Measurements from ENCODE around the gene PAOX. TPM values are rescaled to one million over a fixed set of nuclear protein-coding genes. Genes with fewer than 3 reads are reported as not detected.
"Not testable (repeated sequence)": the region's sequence is repeated elsewhere in the genome, so short reads cannot be mapped to it uniquely, and the experiment has no call there.

Gene PAOX
- polyA plus RNA-seq, 2 donors = 11.5 to 16.1 TPM

DNA sequence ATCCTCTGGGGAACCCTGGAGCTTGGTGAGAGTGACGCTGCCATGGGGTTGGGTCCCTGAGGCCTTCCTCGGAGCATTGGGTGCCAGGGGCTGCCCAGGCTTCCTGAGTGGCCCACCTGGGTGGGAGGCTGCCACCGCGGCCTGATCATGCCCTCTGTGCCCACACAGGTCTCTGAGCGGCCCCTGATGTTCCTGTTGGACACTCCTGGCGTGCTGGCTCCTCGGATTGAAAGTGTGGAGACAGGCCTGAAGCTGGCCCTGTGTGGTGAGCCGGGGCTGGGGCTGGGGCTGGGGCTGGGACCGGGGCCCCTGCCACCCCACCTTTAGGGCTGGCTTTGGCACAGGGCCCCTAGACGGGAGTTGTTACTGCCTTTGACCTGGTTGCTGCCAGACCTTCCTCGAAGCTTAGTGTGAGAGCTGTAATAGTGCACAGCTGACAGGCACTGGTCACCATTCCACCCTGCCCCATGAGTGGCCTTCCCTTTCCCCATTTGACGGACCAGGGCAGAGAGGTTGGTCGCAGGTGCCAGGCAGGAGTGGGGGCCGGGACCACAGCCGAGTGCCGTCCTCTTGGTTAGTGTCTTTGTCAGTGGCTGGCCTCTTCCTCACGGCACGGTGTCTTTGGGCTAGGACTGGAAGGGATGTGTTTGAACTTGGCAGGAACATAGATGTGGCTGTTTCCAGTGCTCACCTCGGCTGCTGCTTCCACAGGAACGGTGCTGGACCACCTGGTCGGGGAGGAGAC is 23.1 kb downstream of the PAOX start:
- Histone ChIP-seq H3K27me3 (ENCODE audit: control insufficient read depth in 1 of 2, insufficient read depth in 2 of 2, low read length in 2 of 2) (no peaks in the 10 kb centered on the region), H3K36me3 (ENCODE audit: control insufficient read depth in 2 of 2, insufficient read depth in 2 of 2, low read length in 1 of 2) (peaks cover 14 to 40% of the 10 kb centered on the region in 2 donors), H3K4me1 (ENCODE audit: control insufficient read depth in 2 of 2, insufficient read depth in 2 of 2, low read length in 1 of 2) (no peaks in the 10 kb centered on the region), H3K9me3 (ENCODE audit: control insufficient read depth in 2 of 2, insufficient read depth in 1 of 2, low read depth in 1 of 2, low read length in 1 of 2) (no peaks in the 10 kb centered on the region), H3K27ac (ENCODE audit: low read depth in 2 of 2, low read length in 1 of 2) (no peak overlapping the region), H3K4me3 (ENCODE audit: low read depth in 1 of 2, low read length in 2 of 2) (no peak overlapping the region)
- 97% methylated on average over 21 of the region's 21 CpGs for WGBS, 2 donors

DNA sequence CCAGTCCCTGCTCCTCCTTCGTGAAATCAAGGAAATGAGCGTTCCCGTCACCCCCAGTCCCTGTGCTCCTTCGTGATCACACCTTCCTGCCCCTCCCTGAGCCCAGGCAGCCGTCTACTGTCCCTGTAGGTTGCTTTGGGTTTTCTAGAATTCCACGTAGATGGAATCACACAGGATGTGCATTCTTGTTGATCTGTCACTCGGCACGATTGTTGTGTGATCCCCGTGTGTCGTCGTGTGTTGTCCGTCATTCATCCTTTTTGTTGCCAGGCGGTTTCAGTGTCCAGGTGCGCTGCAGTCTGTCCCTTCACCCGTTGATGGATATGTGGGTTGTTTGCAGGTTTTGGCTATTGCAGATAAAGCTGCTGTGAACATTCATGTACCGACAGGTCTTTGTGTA is 24.3 kb downstream of the PAOX start:
- no peaks in the 10 kb centered on the region for H3K27me3 ChIP-seq (ENCODE audit: control insufficient read depth in 1 of 2, insufficient read depth in 2 of 2, low read length in 2 of 2)

DNA sequence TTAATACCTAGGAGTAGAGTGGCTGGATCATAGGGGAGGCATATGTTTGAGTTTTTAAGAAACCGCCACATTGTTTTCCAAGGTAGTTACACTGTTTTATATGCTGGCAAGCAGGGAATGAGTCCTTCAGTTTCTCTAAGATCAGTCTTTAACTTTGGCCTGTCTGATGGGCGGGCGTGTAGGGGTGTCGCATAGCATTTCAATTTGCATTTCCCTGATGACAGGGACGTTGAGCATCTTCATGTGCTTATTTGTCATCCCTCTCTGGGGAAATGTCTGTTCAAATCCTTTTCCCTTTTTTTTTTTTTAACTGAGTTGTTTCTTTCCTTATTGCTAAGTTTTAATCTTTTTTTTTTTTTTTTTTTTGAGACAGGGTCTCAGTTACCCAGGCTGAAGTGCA is 24.7 kb downstream of the PAOX start:
- Histone ChIP-seq H3K9me3 (ENCODE audit: control insufficient read depth in 2 of 2, insufficient read depth in 1 of 2, low read depth in 1 of 2, low read length in 1 of 2) (no peaks in the 10 kb centered on the region), H3K36me3 (ENCODE audit: control insufficient read depth in 2 of 2, insufficient read depth in 2 of 2, low read length in 1 of 2) (peaks cover 8 to 36% of the 10 kb centered on the region in 2 donors), H3K4me1 (ENCODE audit: control insufficient read depth in 2 of 2, insufficient read depth in 2 of 2, low read length in 1 of 2) (no peaks in the 10 kb centered on the region), H3K27ac (ENCODE audit: low read depth in 2 of 2, low read length in 1 of 2) (no peak overlapping the region), H3K27me3 (ENCODE audit: control insufficient read depth in 1 of 2, insufficient read depth in 2 of 2, low read length in 2 of 2) (no peaks in the 10 kb centered on the region), H3K4me3 (ENCODE audit: low read depth in 1 of 2, low read length in 2 of 2) (no peak overlapping the region)
- WGBS, 2 donors = 94% methylated on average over 5 of the region's 5 CpGs

More for the DNA sequence above, 24.3 kb downstream of the PAOX start:
- H3K4me3 ChIP-seq (ENCODE audit: low read depth in 1 of 2, low read length in 2 of 2) = no peak overlapping the region
- no peak overlapping the region for H3K27ac ChIP-seq (ENCODE audit: low read depth in 2 of 2, low read length in 1 of 2)
- peaks cover 12 to 40% of the 10 kb centered on the region in 2 donors for H3K36me3 ChIP-seq (ENCODE audit: control insufficient read depth in 2 of 2, insufficient read depth in 2 of 2, low read length in 1 of 2)
- no peaks in the 10 kb centered on the region for H3K9me3 ChIP-seq (ENCODE audit: control insufficient read depth in 2 of 2, insufficient read depth in 1 of 2, low read depth in 1 of 2, low read length in 1 of 2)
- 83 to 86% methylated on average over 16 of the region's 16 CpGs for WGBS, 2 donors
- H3K4me1 ChIP-seq (ENCODE audit: control insufficient read depth in 2 of 2, insufficient read depth in 2 of 2, low read length in 1 of 2) = no peaks in the 10 kb centered on the region

DNA sequence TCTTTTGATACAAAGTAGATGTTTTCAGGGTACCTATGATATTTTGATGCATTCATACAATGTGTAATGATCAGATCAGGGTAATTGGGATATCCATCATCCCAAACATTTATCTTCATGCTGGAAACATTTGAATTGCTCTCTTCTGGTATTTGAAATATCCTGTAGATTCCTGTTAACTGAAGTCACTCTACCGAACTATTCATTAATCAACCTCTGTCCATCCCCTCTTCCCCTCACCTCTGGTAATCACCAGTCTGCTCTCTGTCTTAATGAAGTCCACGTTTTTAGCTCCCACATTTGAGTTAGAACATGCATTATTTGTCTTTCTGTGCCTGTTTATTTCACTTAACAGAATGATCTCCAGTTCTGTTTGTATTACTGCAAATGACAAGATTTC is 26.2 kb downstream of the PAOX start:
- H3K4me1 ChIP-seq (ENCODE audit: control insufficient read depth in 2 of 2, insufficient read depth in 2 of 2, low read length in 1 of 2) = no peaks in the 10 kb centered on the region

DNA sequence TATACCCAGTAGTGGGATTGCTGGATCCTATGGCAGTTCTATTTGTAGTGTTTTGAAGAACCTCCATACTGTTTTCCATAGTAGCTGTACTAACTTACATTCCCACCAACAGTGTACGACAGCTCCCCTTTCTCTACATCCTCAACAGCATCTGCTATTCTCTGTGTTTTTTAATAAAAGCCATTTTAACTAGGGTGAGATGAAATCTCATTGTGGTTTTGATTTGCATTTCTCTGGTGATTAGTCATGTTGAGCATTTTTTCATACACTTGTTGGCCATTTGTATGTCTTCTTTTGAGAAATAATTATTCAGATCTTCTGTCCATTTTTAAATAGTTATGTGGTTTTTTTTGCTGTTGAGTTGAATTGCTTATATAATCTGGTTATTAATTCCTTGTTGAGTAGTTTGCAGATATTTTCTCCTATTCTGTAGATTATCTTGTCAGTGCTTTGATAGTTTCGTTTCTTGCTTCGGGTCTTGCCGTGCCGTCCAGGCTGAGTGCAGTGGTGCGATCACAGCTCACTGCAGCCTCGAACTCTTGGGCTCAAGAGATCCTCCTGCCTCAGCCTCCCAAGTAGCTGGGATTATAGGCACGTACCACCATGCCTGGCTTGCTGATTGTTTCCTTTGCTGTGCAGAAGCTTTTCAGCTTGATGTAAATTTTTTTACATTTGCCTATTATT is 26.9 kb downstream of the PAOX start:
- H3K27ac ChIP-seq (ENCODE audit: low read depth in 2 of 2, low read length in 1 of 2) = no peak overlapping the region
- WGBS, 2 donors = 86 to 90% methylated on average over 8 of the region's 8 CpGs
- H3K27me3 ChIP-seq (ENCODE audit: control insufficient read depth in 1 of 2, insufficient read depth in 2 of 2, low read length in 2 of 2) = no peaks in the 10 kb centered on the region
- H3K4me1 ChIP-seq (ENCODE audit: control insufficient read depth in 2 of 2, insufficient read depth in 2 of 2, low read length in 1 of 2) = no peaks in the 10 kb centered on the region
- no peaks in the 10 kb centered on the region for H3K9me3 ChIP-seq (ENCODE audit: control insufficient read depth in 2 of 2, insufficient read depth in 1 of 2, low read depth in 1 of 2, low read length in 1 of 2)
- H3K36me3 ChIP-seq (ENCODE audit: control insufficient read depth in 2 of 2, insufficient read depth in 2 of 2, low read length in 1 of 2) = peaks cover 6 to 24% of the 10 kb centered on the region in 2 donors
- H3K4me3 ChIP-seq (ENCODE audit: low read depth in 1 of 2, low read length in 2 of 2) = no peak overlapping the region

More for the DNA sequence above, 26.2 kb downstream of the PAOX start:
- Histone ChIP-seq H3K4me3 (ENCODE audit: low read depth in 1 of 2, low read length in 2 of 2) (no peak overlapping the region), H3K27ac (ENCODE audit: low read depth in 2 of 2, low read length in 1 of 2) (no peak overlapping the region), H3K9me3 (ENCODE audit: control insufficient read depth in 2 of 2, insufficient read depth in 1 of 2, low read depth in 1 of 2, low read length in 1 of 2) (no peaks in the 10 kb centered on the region), H3K27me3 (ENCODE audit: control insufficient read depth in 1 of 2, insufficient read depth in 2 of 2, low read length in 2 of 2) (no peaks in the 10 kb centered on the region), H3K36me3 (ENCODE audit: control insufficient read depth in 2 of 2, insufficient read depth in 2 of 2, low read length in 1 of 2) (peaks cover 8 to 25% of the 10 kb centered on the region in 2 donors)
- WGBS, 2 donors = 43 to 48% methylated on average over 2 of the region's 2 CpGs

DNA sequence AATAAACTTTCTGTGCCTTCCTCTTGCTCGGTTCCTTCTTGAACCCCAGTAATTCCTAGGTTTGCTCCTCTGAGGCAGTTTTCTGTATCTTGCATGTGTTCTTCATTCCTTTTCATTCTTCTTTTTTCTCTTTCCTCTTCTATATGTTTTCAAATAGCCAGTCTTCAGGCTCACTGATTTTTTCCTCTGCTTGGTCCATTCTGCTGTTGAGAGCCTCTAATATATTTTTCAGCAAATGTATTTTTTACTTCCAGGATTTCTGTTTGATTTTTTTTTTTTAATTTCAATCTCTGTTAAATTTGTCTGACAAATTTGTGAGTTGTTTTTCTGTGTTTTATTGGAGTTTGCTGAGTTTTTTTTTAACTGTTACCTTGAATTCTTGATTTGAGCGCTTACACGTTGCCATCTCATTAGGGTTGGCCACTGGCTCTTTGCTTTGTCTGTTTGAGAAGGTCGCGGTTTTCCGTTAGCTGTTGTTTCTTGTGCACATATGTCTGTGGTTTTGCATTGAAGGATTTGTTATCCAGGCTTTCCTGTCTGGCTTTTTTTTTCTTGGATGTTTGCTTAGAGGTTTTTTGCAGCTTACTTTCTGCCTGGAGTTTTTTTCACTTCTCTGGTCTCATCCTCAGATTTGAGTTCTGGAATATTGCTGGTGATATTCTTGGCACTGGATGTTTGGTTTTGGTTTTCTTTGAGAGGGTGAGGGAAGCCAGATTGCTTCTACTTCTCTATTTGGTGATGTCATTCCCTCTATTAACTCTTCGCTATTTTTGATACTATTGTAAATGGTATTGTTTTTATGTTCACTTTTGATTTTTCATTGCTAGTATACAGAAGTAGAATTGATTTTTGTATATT is 32.7 kb downstream of the PAOX start:
- Histone ChIP-seq H3K27me3 (ENCODE audit: control insufficient read depth in 1 of 2, insufficient read depth in 2 of 2, low read length in 2 of 2) (no peaks in the 10 kb centered on the region), H3K27ac (ENCODE audit: low read depth in 2 of 2, low read length in 1 of 2) (no peak overlapping the region), H3K36me3 (ENCODE audit: control insufficient read depth in 2 of 2, insufficient read depth in 2 of 2, low read length in 1 of 2) (peaks cover 0 to 6% of the 10 kb centered on the region in 2 donors), H3K4me3 (ENCODE audit: low read depth in 1 of 2, low read length in 2 of 2) (no peak overlapping the region), H3K4me1 (ENCODE audit: control insufficient read depth in 2 of 2, insufficient read depth in 2 of 2, low read length in 1 of 2) (no peaks in the 10 kb centered on the region), H3K9me3 (ENCODE audit: control insufficient read depth in 2 of 2, insufficient read depth in 1 of 2, low read depth in 1 of 2, low read length in 1 of 2) (no peaks in the 10 kb centered on the region)
- 97% methylated on average over 7 of the region's 7 CpGs for WGBS, 2 donors

DNA sequence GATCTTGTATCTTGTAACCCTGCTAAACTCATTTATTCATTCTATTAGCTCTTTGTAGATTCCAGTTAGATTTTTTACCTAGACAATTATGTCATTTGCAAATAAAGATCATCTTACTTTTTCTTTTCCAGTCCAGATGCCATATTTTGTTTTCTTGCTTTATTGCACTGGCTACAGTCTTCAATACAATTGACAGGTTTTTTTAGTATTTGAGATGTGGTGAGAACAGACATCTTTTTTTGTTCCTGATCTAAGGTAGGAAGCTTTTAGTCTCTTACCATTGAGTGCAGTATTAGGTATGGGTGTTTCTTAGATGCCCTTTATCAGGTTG is 33.3 kb downstream of the PAOX start:
- no peaks in the 10 kb centered on the region for H3K9me3 ChIP-seq (ENCODE audit: control insufficient read depth in 2 of 2, insufficient read depth in 1 of 2, low read depth in 1 of 2, low read length in 1 of 2)
- no peak overlapping the region for H3K4me3 ChIP-seq (ENCODE audit: low read depth in 1 of 2, low read length in 2 of 2)
- peaks cover 0 to 6% of the 10 kb centered on the region in 2 donors for H3K36me3 ChIP-seq (ENCODE audit: control insufficient read depth in 2 of 2, insufficient read depth in 2 of 2, low read length in 1 of 2)
- no peaks in the 10 kb centered on the region for H3K4me1 ChIP-seq (ENCODE audit: control insufficient read depth in 2 of 2, insufficient read depth in 2 of 2, low read length in 1 of 2)
- no peak overlapping the region for H3K27ac ChIP-seq (ENCODE audit: low read depth in 2 of 2, low read length in 1 of 2)
- H3K27me3 ChIP-seq (ENCODE audit: control insufficient read depth in 1 of 2, insufficient read depth in 2 of 2, low read length in 2 of 2) = no peaks in the 10 kb centered on the region

DNA sequence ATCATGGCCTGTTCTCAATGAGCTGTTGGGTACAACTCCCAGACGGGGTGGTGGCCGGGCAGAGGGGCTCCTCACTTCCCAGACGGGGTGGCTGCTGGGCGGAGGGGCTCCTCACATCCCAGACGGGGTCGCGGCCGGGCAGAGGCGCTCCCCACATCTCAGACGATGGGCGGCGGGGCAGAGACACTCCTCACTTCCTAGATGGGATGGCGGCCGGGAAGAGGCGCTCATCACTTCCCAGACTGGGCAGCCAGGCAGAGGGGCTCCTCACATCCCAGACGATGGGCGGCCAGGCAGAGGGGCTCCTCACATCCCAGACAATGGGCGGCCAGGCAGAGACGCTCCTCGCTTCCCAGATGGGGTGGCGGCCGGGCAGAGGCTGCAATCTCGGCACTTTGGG is 35.3 kb downstream of the PAOX start:
- peaks cover 0 to 15% of the 10 kb centered on the region in 2 donors for H3K36me3 ChIP-seq (ENCODE audit: control insufficient read depth in 2 of 2, insufficient read depth in 2 of 2, low read length in 1 of 2)
- not testable (repeated sequence) for H3K9me3 ChIP-seq (ENCODE audit: control insufficient read depth in 2 of 2, insufficient read depth in 1 of 2, low read depth in 1 of 2, low read length in 1 of 2); H3K27me3 ChIP-seq (ENCODE audit: control insufficient read depth in 1 of 2, insufficient read depth in 2 of 2, low read length in 2 of 2); H3K4me3 ChIP-seq (ENCODE audit: low read depth in 1 of 2, low read length in 2 of 2); H3K4me1 ChIP-seq (ENCODE audit: control insufficient read depth in 2 of 2, insufficient read depth in 2 of 2, low read length in 1 of 2); H3K27ac ChIP-seq (ENCODE audit: low read depth in 2 of 2, low read length in 1 of 2)
- WGBS, 2 donors = 98% methylated on average over 17 to 22 of the region's 23 CpGs

DNA sequence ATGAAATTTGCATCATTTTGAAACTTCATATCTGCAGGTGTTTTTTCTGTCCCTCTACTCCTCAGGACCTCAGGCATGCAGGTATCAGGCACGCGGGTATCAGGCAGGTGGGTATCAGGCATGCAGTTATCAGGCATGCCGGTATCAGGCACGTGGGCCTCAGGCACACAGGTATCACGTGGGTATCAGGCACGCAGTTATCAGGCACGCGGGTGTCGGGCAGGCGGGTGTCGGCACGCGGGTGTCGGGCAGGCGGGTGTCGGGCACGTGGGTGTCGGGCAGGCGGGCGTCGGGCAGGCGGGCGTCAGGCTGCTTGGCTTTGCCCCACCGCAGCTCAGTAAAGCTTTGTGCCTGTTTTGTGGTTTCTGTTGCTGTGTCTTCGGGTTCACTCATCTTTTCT is 36.7 kb downstream of the PAOX start:
- peaks cover 0 to 28% of the 10 kb centered on the region in 2 donors for H3K36me3 ChIP-seq (ENCODE audit: control insufficient read depth in 2 of 2, insufficient read depth in 2 of 2, low read length in 1 of 2)
- H3K4me1 ChIP-seq (ENCODE audit: control insufficient read depth in 2 of 2, insufficient read depth in 2 of 2, low read length in 1 of 2) = no peaks in the 10 kb centered on the region
- no peaks in the 10 kb centered on the region for H3K9me3 ChIP-seq (ENCODE audit: control insufficient read depth in 2 of 2, insufficient read depth in 1 of 2, low read depth in 1 of 2, low read length in 1 of 2)
- H3K27me3 ChIP-seq (ENCODE audit: control insufficient read depth in 1 of 2, insufficient read depth in 2 of 2, low read length in 2 of 2) = no peaks in the 10 kb centered on the region
- 91 to 96% methylated on average over 25 of the region's 25 CpGs for WGBS, 2 donors
- H3K4me3 ChIP-seq (ENCODE audit: low read depth in 1 of 2, low read length in 2 of 2) = no peak overlapping the region
- H3K27ac ChIP-seq (ENCODE audit: low read depth in 2 of 2, low read length in 1 of 2) = no peak overlapping the region
